ENCODE measurements around the gene MPRIP.

MPRIP gene

GRCh38 chr17:17206913-17207335 lies 164.7 kb downstream of the MPRIP start:
- DNase-seq (ENCODE audit: low spot score) = no peak

GRCh38 chr17:17207998-17208397 lies 165.7 kb downstream of the MPRIP start:
- no peak for DNase-seq (ENCODE audit: low spot score)

- DNase-seq (ENCODE audit: low spot score) = no peak
These were observed 171.5 kb downstream of the MPRIP start for GRCh38 chr17:17213775-17214174.

GRCh38 chr17:17214646-17215436 lies 172.6 kb downstream of the MPRIP start:
- no peak for DNase-seq (ENCODE audit: low spot score)

GRCh38 chr17:17215575-17215974 lies 173.3 kb downstream of the MPRIP start:
- no peak for DNase-seq (ENCODE audit: low spot score)

GRCh38 chr17:17216236-17216635 lies 174.0 kb downstream of the MPRIP start:
- DNase-seq (ENCODE audit: low spot score) = no peak

- no peak for DNase-seq (ENCODE audit: low spot score)
These were observed 174.5 kb downstream of the MPRIP start for GRCh38 chr17:17216776-17217175.

GRCh38 chr17:17217995-17218394 lies 175.7 kb downstream of the MPRIP start:
- no peak for DNase-seq (ENCODE audit: low spot score)

GRCh38 chr17:17220529-17220928 lies 178.3 kb downstream of the MPRIP start:
- DNase-seq (ENCODE audit: low spot score) = no peak

GRCh38 chr17:17221329-17221728 lies 179.1 kb downstream of the MPRIP start:
- no peak for DNase-seq (ENCODE audit: low spot score)

- no peak for DNase-seq (ENCODE audit: low spot score)
These were observed 181.5 kb downstream of the MPRIP start for GRCh38 chr17:17223736-17224135.

GRCh38 chr17:17224137-17224536 lies 181.9 kb downstream of the MPRIP start:
- no peak for DNase-seq (ENCODE audit: low spot score)

GRCh38 chr17:17225901-17226300 lies 183.6 kb downstream of the MPRIP start:
- DNase-seq (ENCODE audit: low spot score) = no peak

GRCh38 chr17:17226451-17227265 lies 184.4 kb downstream of the MPRIP start:
- DNase-seq (ENCODE audit: low spot score) = no peak

- DNase-seq (ENCODE audit: low spot score) = no peak
These were observed 185.6 kb downstream of the MPRIP start for GRCh38 chr17:17227608-17228520.

GRCh38 chr17:17228521-17229279 lies 186.4 kb downstream of the MPRIP start:
- DNase-seq (ENCODE audit: low spot score) = no peak

GRCh38 chr17:17229416-17230384 lies 187.4 kb downstream of the MPRIP start:
- DNase-seq (ENCODE audit: low spot score) = no peak

GRCh38 chr17:17231621-17232302 lies 189.5 kb downstream of the MPRIP start:
- DNase-seq (ENCODE audit: low spot score) = no peak

- no peak for DNase-seq (ENCODE audit: low spot score)
These were observed 190.0 kb downstream of the MPRIP start for GRCh38 chr17:17232303-17232621.
